Common myeloid progenitor, CD34-positive (primary cell): ENCODE results near the gene VAPB. TPM values are rescaled to one million over a fixed set of nuclear protein-coding genes. Genes with fewer than 3 reads are reported as not detected.

Experiments used
- CTCF ChIA-PET: fragments of 350-600 bp; sonication (Branson Sonifier 250); formaldehyde crosslinking; loops from one replicate; lab custom pipeline; 2021; ENCODE audit warnings: antibody characterized with exemption; lab: Charles Lee
- POLR2A ChIA-PET: fragments of 350-600 bp; sonication (Branson Sonifier 250); formaldehyde crosslinking; loops from one replicate; lab custom pipeline; 2021; ENCODE audit warnings: antibody characterized with exemption; lab: Charles Lee
- DNase-seq, 3 donors: peaks; one replicate each; pipeline versions ENCODE4 v3.0.0 to v3.0.0-alpha.2; 2013
- H3K27ac ChIP-seq, 2 experiments: 1 replicate in 1 of 2; 2 replicates in 1 of 2; pipeline ENCODE4 v1.7.0; 2013; ENCODE audit warnings: inconsistent platforms in 2 of 2, low read length in 2 of 2, mild to moderate bottlenecking in 2 of 2, low read depth in 1 of 2, moderate library complexity in 1 of 2; ENCODE audit not compliant: severe bottlenecking in 2 of 2, insufficient read depth in 1 of 2, poor library complexity in 1 of 2
- H3K27me3 ChIP-seq, 5 experiments: replicated peaks in 2 of 5; 1 replicate in 3 of 5; 2 replicates in 2 of 5; pipeline versions ENCODE4 v1.6.1 to v1.7.0; 2013; ENCODE audit warnings: low read length in 4 of 5, mild to moderate bottlenecking in 2 of 5, moderate library complexity in 2 of 5, inconsistent platforms in 1 of 5; ENCODE audit not compliant: insufficient read depth in 5 of 5, control insufficient read depth in 4 of 5
- H3K36me3 ChIP-seq, 4 experiments: 1 replicate in 2 of 4; 2 replicates in 2 of 4; pipeline versions ENCODE4 v1.6.1 to v1.7.0; 2013; ENCODE audit warnings: low read length in 3 of 4, control low read depth in 1 of 4, mild to moderate bottlenecking in 1 of 4; ENCODE audit not compliant: control insufficient read depth in 4 of 4, insufficient read depth in 4 of 4
- H3K4me1 ChIP-seq, 4 experiments: 1 replicate in 3 of 4; 2 replicates in 1 of 4; pipeline versions ENCODE4 v1.6.1 to v1.7.1; 2013; ENCODE audit warnings: low read length in 3 of 4, mild to moderate bottlenecking in 3 of 4, control low read depth in 1 of 4, inconsistent platforms in 1 of 4, moderate library complexity in 1 of 4; ENCODE audit not compliant: control insufficient read depth in 4 of 4, insufficient read depth in 4 of 4; ENCODE audit errors: control extremely low read depth in 1 of 4
- H3K4me3 ChIP-seq, 7 experiments: 1 replicate in 4 of 7; 2 replicates in 3 of 7; pipeline versions ENCODE4 v1.5.1 to v1.7.0; 2013; ENCODE audit warnings: mild to moderate bottlenecking in 7 of 7, low read length in 6 of 7, moderate library complexity in 6 of 7, inconsistent platforms in 2 of 7, low read depth in 2 of 7, control low read depth in 1 of 7; ENCODE audit not compliant: insufficient read depth in 4 of 7, control insufficient read depth in 1 of 7; ENCODE audit errors: extremely low read depth in 1 of 7
- H3K9me3 ChIP-seq, 5 experiments: 1 replicate in 4 of 5; 2 replicates in 1 of 5; pipeline versions ENCODE4 v1.6.1 to v1.7.1; 2013; ENCODE audit warnings: low read length in 4 of 5, mild to moderate bottlenecking in 2 of 5, inconsistent platforms in 1 of 5, low read depth in 1 of 5, moderate library complexity in 1 of 5; ENCODE audit not compliant: control insufficient read depth in 4 of 5, insufficient read depth in 2 of 5; ENCODE audit errors: control extremely low read depth in 1 of 5
- WGBS: methylation state at CpG from one replicate; pipeline ENCODE4 v1.1.5; 2013; ENCODE audit not compliant: insufficient coverage; 5-methylcytosine and 5-hydroxymethylcytosine counted together
- polyA plus RNA-seq: library from polyadenylated mRNA; unstranded; fragments of 120-200 nt; gene quantifications from one replicate; pipeline ENCODE4 v1.2.1, GENCODE V29; 2013

VAPB gene, protein sequence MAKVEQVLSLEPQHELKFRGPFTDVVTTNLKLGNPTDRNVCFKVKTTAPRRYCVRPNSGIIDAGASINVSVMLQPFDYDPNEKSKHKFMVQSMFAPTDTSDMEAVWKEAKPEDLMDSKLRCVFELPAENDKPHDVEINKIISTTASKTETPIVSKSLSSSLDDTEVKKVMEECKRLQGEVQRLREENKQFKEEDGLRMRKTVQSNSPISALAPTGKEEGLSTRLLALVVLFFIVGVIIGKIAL
- polyA plus RNA-seq = 16.9 TPM

DNA sequence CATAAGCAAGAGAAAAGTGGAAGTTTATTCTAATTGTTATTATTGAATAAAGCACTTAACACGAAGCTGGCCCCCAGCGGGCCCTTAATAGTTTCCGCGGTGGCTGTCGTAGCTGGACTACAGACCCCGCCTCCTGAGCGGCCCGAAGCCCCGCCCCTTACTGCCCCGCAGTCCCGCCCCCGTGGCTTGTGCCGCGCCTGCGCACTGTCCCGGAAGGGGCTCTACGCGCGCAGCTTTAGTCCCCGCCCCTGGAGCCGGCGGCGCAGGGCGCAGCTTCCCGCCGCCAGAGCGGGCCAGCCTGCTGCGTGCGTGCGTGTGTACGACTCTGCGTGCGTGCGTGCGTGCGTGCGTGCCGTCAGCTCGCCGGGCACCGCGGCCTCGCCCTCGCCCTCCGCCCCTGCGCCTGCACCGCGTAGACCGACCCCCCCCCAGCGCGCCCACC, at the start of gene VAPB:
TSS of gene VAPB (plus strand) at position 348 of the 442 bp plus-strand sequence. CDS start 231 bp downstream, outside the sequence.
- CTCF ChIA-PET = interaction anchor here (1.0 to 1.2 kb wide), 3 partner anchors 54 to 98 kb away, joined by 3 read pairs; no protein-coding TSS in a partner anchor
- Histone ChIP-seq H3K9me3 (no peaks in the 10 kb centered on the region), H3K36me3 (peaks cover 0 to 17% (median 5%) of the 10 kb centered on the region in 4 experiments), H3K4me3 (peak within 1 kb of the TSS; percentile 37 to 90 (median 78)), H3K4me1 (peaks cover 13 to 26% (median 16%) of the 10 kb centered on the region in 4 experiments), H3K27me3 (peaks cover 0 to 2% (median 0%) of the 10 kb centered on the region in 5 experiments), H3K27ac (peak within 1 kb of the TSS; percentile 93 to 97)
- peak; percentile 93 to 97 (median 96) for DNase-seq
- POLR2A ChIA-PET = interaction anchor here (0.7 kb wide), 1 partner anchor 15 kb away, joined by 3 read pairs; no protein-coding TSS in a partner anchor
- WGBS = 0% methylated on average over 46 of the region's 51 CpGs

GRCh38 chr20:58339741-58340140, 49.3 kb upstream of the VAPB start:
- H3K4me1 ChIP-seq = peaks cover 0 to 5% (median 0%) of the 10 kb centered on the region in 4 experiments
- 100% methylated on average over 3 of the region's 6 CpGs for WGBS
- no peak overlapping the region for H3K27ac ChIP-seq
- H3K9me3 ChIP-seq = no peaks in the 10 kb centered on the region
- no peak for DNase-seq
- POLR2A ChIA-PET = no interaction called here
- H3K36me3 ChIP-seq = peaks cover 5 to 17% (median 9%) of the 10 kb centered on the region in 4 experiments
- CTCF ChIA-PET = no interaction called here
- H3K27me3 ChIP-seq = no peaks in the 10 kb centered on the region
- H3K4me3 ChIP-seq = no peak overlapping the region

DNA sequence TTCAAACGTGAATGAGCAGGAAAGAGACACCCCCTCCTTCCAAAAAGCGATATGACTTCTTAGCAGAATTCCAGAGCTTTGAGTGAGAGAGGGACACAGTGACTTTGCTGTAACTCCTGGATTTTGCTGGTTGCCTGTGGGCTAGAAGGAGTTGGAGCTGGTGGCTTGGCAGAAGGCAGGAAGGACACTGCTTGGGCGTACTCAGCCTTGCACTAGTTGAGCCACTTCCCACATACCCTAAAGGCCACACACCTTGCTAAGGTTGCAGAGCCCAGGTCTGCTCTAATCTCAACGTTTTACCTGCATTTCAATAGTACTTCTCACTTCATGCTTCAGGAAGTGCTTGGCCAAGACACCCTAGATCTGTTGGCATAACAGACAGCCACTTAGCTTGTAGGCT, 48.9 kb upstream of the VAPB start:
- Histone ChIP-seq H3K4me1 (peaks cover 0 to 5% (median 0%) of the 10 kb centered on the region in 4 experiments), H3K27me3 (no peaks in the 10 kb centered on the region), H3K27ac (no peak overlapping the region), H3K4me3 (no peak overlapping the region), H3K9me3 (no peaks in the 10 kb centered on the region), H3K36me3 (peaks cover 6 to 17% (median 11%) of the 10 kb centered on the region in 4 experiments)
- ChIA-PET CTCF (no interaction called here), POLR2A (no interaction called here)
- WGBS = 100% methylated on average over 4 of the region's 4 CpGs
- no peak for DNase-seq

GRCh38 chr20:58340853-58341252, 48.2 kb upstream of the VAPB start:
- no peak overlapping the region for H3K27ac ChIP-seq
- ChIA-PET CTCF (interaction anchor here (1.3 kb wide), 1 partner anchor 11 kb away, joined by 3 read pairs; no protein-coding TSS in a partner anchor), POLR2A (no interaction called here)
- WGBS = 97% methylated on average over 2 of the region's 2 CpGs
- H3K9me3 ChIP-seq = no peaks in the 10 kb centered on the region
- peaks cover 11 to 24% (median 17%) of the 10 kb centered on the region in 4 experiments for H3K36me3 ChIP-seq
- DNase-seq = no peak
- H3K4me3 ChIP-seq = no peak overlapping the region
- H3K27me3 ChIP-seq = no peaks in the 10 kb centered on the region
- H3K4me1 ChIP-seq = peaks cover 0 to 5% (median 0%) of the 10 kb centered on the region in 4 experiments

DNA sequence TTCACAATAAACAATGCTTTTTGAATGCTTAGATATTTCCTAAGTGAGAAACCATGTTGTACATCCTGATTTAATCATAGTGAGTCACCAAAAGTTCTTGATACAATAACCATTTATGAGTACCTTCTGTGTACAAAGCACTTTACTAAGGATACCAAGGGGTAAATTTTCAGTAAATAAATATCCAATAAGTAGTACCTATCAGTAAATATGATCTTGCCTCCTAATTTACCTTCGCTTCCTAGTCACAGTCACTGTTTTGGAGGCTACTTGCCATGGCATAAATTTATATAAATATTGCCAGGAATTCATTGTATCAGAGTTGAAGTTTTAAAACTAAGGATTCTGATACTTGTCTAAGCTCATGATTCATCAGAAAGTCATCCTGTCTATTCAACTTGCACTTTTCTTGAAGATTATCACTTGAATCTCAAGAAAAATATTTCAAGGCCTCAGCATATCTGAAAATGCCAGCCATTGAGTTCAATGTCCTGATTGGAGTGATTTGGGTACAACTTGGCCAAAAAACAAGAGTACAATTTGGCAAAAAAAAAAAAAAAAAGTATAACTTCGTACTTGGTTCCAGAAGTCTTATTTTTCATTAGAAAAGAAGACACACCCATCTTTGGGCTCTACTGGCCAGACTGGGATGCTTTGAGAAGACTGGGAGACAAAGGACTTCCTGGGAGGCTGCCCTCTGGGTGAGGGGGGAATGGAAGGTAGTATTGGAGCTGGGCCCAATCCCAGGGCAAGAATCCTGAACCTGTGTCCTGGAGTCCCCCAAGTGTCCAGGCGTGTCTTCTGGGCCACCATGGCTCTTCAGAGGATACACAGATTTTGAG, 46.7 kb upstream of the VAPB start:
- Histone ChIP-seq H3K9me3 (no peaks in the 10 kb centered on the region), H3K4me1 (peaks cover 0 to 5% (median 0%) of the 10 kb centered on the region in 4 experiments), H3K27me3 (no peaks in the 10 kb centered on the region), H3K36me3 (peaks cover 12 to 35% (median 25%) of the 10 kb centered on the region in 4 experiments), H3K27ac (no peak overlapping the region), H3K4me3 (no peak overlapping the region)
- ChIA-PET CTCF (interaction anchor here (1.3 kb wide), 1 partner anchor 10 kb away, joined by 3 read pairs; no protein-coding TSS in a partner anchor), POLR2A (interaction anchor here (0.6 kb wide), 2 partner anchors 10 to 19 kb away, joined by 4 read pairs; no protein-coding TSS in a partner anchor)
- DNase-seq = no peak
- no CpG with 5 or more reads among the region's 3 CpGs for WGBS

DNA sequence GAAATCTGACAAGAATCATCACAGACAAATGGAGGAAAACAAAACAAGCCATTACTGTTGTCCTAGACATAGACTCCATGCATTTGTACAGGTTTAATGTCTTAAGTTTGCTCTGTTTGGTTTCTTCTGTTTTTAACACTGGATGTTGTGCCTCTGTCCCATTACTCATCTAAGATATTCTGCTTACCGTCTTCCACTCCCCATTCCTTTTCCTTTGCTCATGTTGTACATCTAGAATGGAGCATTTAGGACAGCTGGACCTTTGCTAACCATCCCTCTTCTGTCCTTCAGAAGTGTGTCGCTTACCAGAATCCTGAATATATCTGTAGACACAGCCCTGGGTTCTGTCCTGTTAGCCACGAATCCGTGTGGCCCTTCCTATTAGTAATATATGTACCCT, 44.3 kb upstream of the VAPB start:
- no peak overlapping the region for H3K4me3 ChIP-seq
- H3K36me3 ChIP-seq = peaks cover 12 to 37% (median 26%) of the 10 kb centered on the region in 4 experiments
- no peaks in the 10 kb centered on the region for H3K9me3 ChIP-seq
- WGBS = 100% methylated on average over 1 of the region's 4 CpGs
- DNase-seq = no peak
- peaks cover 0 to 5% (median 0%) of the 10 kb centered on the region in 4 experiments for H3K4me1 ChIP-seq
- no peaks in the 10 kb centered on the region for H3K27me3 ChIP-seq
- ChIA-PET POLR2A (no interaction called here), CTCF (no interaction called here)
- no peak overlapping the region for H3K27ac ChIP-seq
